HG02798 (cell line): ENCODE measurements around the gene ADORA3.

Experiments used
- ATAC-seq: cut with Tn5 transposase; IDR thresholded peaks from one replicate; pipeline ENCODE4 v1.9.1; 2021; ENCODE audit warnings: mild to moderate bottlenecking; ENCODE audit not compliant: unreplicated experiment, poor library complexity

ADORA3 gene

GRCh38 chr1:111476761-111477309 is 26.6 kb downstream of the ADORA3 start:
- peak; percentile 70 for ATAC-seq

- ATAC-seq: no peak
Observed at GRCh38 chr1:111476214-111476613, 27.2 kb downstream of the ADORA3 start.

- ATAC-seq: peak; percentile 42
Observed at GRCh38 chr1:111475701-111476100, 27.7 kb downstream of the ADORA3 start.

GRCh38 chr1:111474521-111474920 is 28.9 kb downstream of the ADORA3 start:
- ATAC-seq: no peak

- ATAC-seq: no peak
Observed at GRCh38 chr1:111474106-111474505, 29.3 kb downstream of the ADORA3 start.

GRCh38 chr1:111471538-111471937 is 31.9 kb downstream of the ADORA3 start:
- ATAC-seq: no peak

- ATAC-seq: no peak
Observed at GRCh38 chr1:111471012-111471411, 32.4 kb downstream of the ADORA3 start.

- ATAC-seq: no peak
Observed at GRCh38 chr1:111470596-111470995, 32.8 kb downstream of the ADORA3 start.

- ATAC-seq: no peak
Observed at GRCh38 chr1:111469539-111469938, 33.9 kb downstream of the ADORA3 start.

- no peak for ATAC-seq
Observed at GRCh38 chr1:111468717-111469100, 34.7 kb downstream of the ADORA3 start.

GRCh38 chr1:111467865-111468716 is 35.3 kb downstream of the ADORA3 start:
- no peak for ATAC-seq

- no peak for ATAC-seq
Observed at GRCh38 chr1:111466480-111466879, 37.0 kb downstream of the ADORA3 start.

- ATAC-seq: no peak
Observed at GRCh38 chr1:111465754-111466153, 37.7 kb downstream of the ADORA3 start.

GRCh38 chr1:111463029-111463683 is 40.3 kb downstream of the ADORA3 start:
- ATAC-seq: no peak

- ATAC-seq: no peak
Observed at GRCh38 chr1:111462370-111463028, 40.9 kb downstream of the ADORA3 start.

- no peak for ATAC-seq
Observed at GRCh38 chr1:111461765-111462164, 41.7 kb downstream of the ADORA3 start.

- no peak for ATAC-seq
Observed at GRCh38 chr1:111455642-111456031, 47.8 kb downstream of the ADORA3 start.

GRCh38 chr1:111454859-111455641 is 48.4 kb downstream of the ADORA3 start:
- no peak for ATAC-seq

- ATAC-seq: no peak
Observed at GRCh38 chr1:111453706-111454105, 49.7 kb downstream of the ADORA3 start.

- no peak for ATAC-seq
Observed at GRCh38 chr1:111452581-111452980, 50.9 kb downstream of the ADORA3 start.
